Esophagus muscularis mucosa (tissue), 4 donors: ENCODE results near the gene TMEM120B. TPM values are rescaled to one million over a fixed set of nuclear protein-coding genes. Genes with fewer than 3 reads are reported as not detected.

Experiments used
- DNase-seq: peaks from one replicate; pipeline ENCODE4 v3.0.0-alpha.2; 2017; ENCODE audit errors: extremely low spot score
- H3K27ac ChIP-seq, 4 donors: fragments of 200-600 bp; sonication (generic); replicated peaks in 1 of 4; 1 replicate in 3 of 4; 2 replicates in 1 of 4; pipeline ENCODE4 v1.5.1; 2016 to 2019; ENCODE audit warnings: mild to moderate bottlenecking in 1 of 4
- H3K27me3 ChIP-seq, 4 donors: fragments of 200-600 bp; sonication (generic); one replicate each; pipeline versions ENCODE4 v1.5.1 to v1.6.0; 2016 to 2019
- H3K36me3 ChIP-seq, 4 donors: fragments of 200-600 bp; sonication (generic); one replicate each; pipeline ENCODE4 v1.5.1; 2016 to 2019
- H3K4me1 ChIP-seq, 4 donors: fragments of 200-600 bp; sonication (generic); one replicate each; pipeline ENCODE4 v1.5.1; 2016 to 2019
- H3K4me3 ChIP-seq, 4 donors: fragments of 200-600 bp; sonication (generic); 1 replicate in 2 of 4; 2 replicates in 2 of 4; pipeline ENCODE4 v1.5.1; 2016 to 2019; ENCODE audit warnings: mild to moderate bottlenecking in 4 of 4, moderate library complexity in 1 of 4
- H3K9me3 ChIP-seq, 4 donors: fragments of 200-600 bp; sonication (generic); 1 replicate in 3 of 4; 2 replicates in 1 of 4; pipeline ENCODE4 v1.5.1; 2016 to 2019
- CTCF ChIP-seq, 3 experiments: fragments of 200-600 bp in 2 of 3; fragments of 450-650 bp in 1 of 3; sonication (generic) in 2 of 3; IDR thresholded peaks; one replicate each; pipeline ENCODE4 v1.5.1; 2017 to 2019; ENCODE audit warnings: antibody characterized with exemption in 3 of 3, mild to moderate bottlenecking in 2 of 3, moderate library complexity in 1 of 3
- EP300 ChIP-seq: sonication (generic); formaldehyde crosslinking; IDR thresholded peaks from one replicate; pipeline ENCODE4 v1.6.1; 2017; ENCODE audit warnings: antibody characterized with exemption
- POLR2A ChIP-seq: fragments of 450-650 bp; IDR thresholded peaks from one replicate; pipeline ENCODE4 v1.6.1; 2017; ENCODE audit warnings: antibody characterized with exemption, moderate library complexity, mild to moderate bottlenecking, low read depth
- POLR2AphosphoS5 ChIP-seq, 2 donors: sonication (generic); formaldehyde crosslinking; IDR thresholded peaks; one replicate each; pipeline ENCODE4 v1.6.1; 2017; ENCODE audit warnings: antibody characterized with exemption in 2 of 2
- WGBS: methylation state at CpG from one replicate; pipeline ENCODE4 v1.1.5; 2018; 5-methylcytosine and 5-hydroxymethylcytosine counted together
- intact Hi-C: fragments of 100-400 bp; cut with DNase I; formaldehyde crosslinking; loops from one replicate; pipeline ENCODE4 v1.15.1; 2023
- total RNA-seq, 4 donors: library from RNA; depleted of rRNA; stranded (reverse); fragments of >200 nt; gene quantifications; one replicate each; pipeline versions ENCODE4 v1.1.0 to v1.2.1, GENCODE V29; 2016

TMEM120B gene
- total RNA-seq, 4 donors from 2014 or later = 4.5 to 14.1 (median 6.4) TPM

- Histone ChIP-seq H3K4me1 (peaks cover 49 to 75% (median 65%) of the 10 kb centered on the region in 4 donors), H3K27me3 (no peaks in the 10 kb centered on the region), H3K9me3 (no peaks in the 10 kb centered on the region), H3K36me3 (peaks cover 24 to 48% (median 36%) of the 10 kb centered on the region in 4 donors), H3K4me3 (no peak overlapping the region), H3K27ac (no peak overlapping the region)
- intact Hi-C loops = no loop called here
- TF ChIP-seq CTCF (IDR thresholded peaks at IDR 0.05) = no peak
- TF ChIP-seq EP300 = no peak
- TF ChIP-seq POLR2AphosphoS5 (IDR thresholded peaks at IDR 0.05) = no peak
- TF ChIP-seq POLR2A = no peak
- 63% methylated on average over 13 of the region's 14 CpGs for WGBS
- DNase-seq = no peak
These were observed 95.2 kb downstream of the TMEM120B start for GRCh38 chr12:121807642-121808347.

- TF ChIP-seq EP300 = no peak
- no peak for TF ChIP-seq POLR2AphosphoS5 (IDR thresholded peaks at IDR 0.05)
- TF ChIP-seq POLR2A = no peak
- no peak for TF ChIP-seq CTCF (IDR thresholded peaks at IDR 0.05)
- DNase-seq = no peak
- 88% methylated on average over 8 of the region's 8 CpGs for WGBS
- H3K27me3 ChIP-seq = no peaks in the 10 kb centered on the region
- no peaks in the 10 kb centered on the region for H3K9me3 ChIP-seq
- H3K4me1 ChIP-seq = peaks cover 58 to 84% (median 73%) of the 10 kb centered on the region in 4 donors
- intact Hi-C loops = no loop called here
- no peak overlapping the region for H3K4me3 ChIP-seq
- peaks cover 24 to 56% (median 37%) of the 10 kb centered on the region in 4 donors for H3K36me3 ChIP-seq
- H3K27ac ChIP-seq = no peak overlapping the region
These were observed 96.1 kb downstream of the TMEM120B start for GRCh38 chr12:121808623-121809022.

GRCh38 chr12:121809712-121810116 is 97.2 kb downstream of the TMEM120B start:
- no peak overlapping the region for H3K27ac ChIP-seq
- H3K4me3 ChIP-seq = no peak overlapping the region
- no peaks in the 10 kb centered on the region for H3K27me3 ChIP-seq
- no peak for DNase-seq
- intact Hi-C loops = no loop called here
- WGBS = 88% methylated on average over 17 of the region's 27 CpGs
- TF ChIP-seq POLR2A = no peak
- no peak for TF ChIP-seq POLR2AphosphoS5 (IDR thresholded peaks at IDR 0.05)
- TF ChIP-seq CTCF (IDR thresholded peaks at IDR 0.05) = no peak
- TF ChIP-seq EP300 = no peak
- H3K4me1 ChIP-seq = peaks cover 61 to 93% (median 80%) of the 10 kb centered on the region in 4 donors
- no peaks in the 10 kb centered on the region for H3K9me3 ChIP-seq
- H3K36me3 ChIP-seq = peaks cover 28 to 65% (median 47%) of the 10 kb centered on the region in 4 donors

- intact Hi-C loops = no loop called here
- H3K27ac ChIP-seq = peak overlapping the region; percentile 80 to 86 (median 81)
- 63% methylated on average over 2 of the region's 33 CpGs for WGBS
- H3K4me3 ChIP-seq = peak overlapping the region in 1 of 4 donors; percentile 68
- DNase-seq = no peak
- TF ChIP-seq CTCF (IDR thresholded peaks at IDR 0.05) (no peak), EP300 (no peak), POLR2A (no peak), POLR2AphosphoS5 (IDR thresholded peaks at IDR 0.05) (no peak)
- H3K27me3 ChIP-seq = no peaks in the 10 kb centered on the region
- no peaks in the 10 kb centered on the region for H3K9me3 ChIP-seq
- H3K36me3 ChIP-seq = peaks cover 32 to 71% (median 53%) of the 10 kb centered on the region in 4 donors
- peaks cover 61 to 89% (median 76%) of the 10 kb centered on the region in 4 donors for H3K4me1 ChIP-seq
These were observed 97.8 kb downstream of the TMEM120B start for GRCh38 chr12:121810234-121810817.
